GM19099 (cell line): ENCODE measurements around the gene ANKRD24.

ENCODE experiments used
- POLR2A ChIP-seq: IDR thresholded peaks from 3 replicates; pipeline ENCODE4 v1.6.1; 2011; ENCODE audit warnings: low read depth; ENCODE audit not compliant: insufficient read length; ENCODE audit errors: extremely low read depth

ANKRD24 gene

DNA sequence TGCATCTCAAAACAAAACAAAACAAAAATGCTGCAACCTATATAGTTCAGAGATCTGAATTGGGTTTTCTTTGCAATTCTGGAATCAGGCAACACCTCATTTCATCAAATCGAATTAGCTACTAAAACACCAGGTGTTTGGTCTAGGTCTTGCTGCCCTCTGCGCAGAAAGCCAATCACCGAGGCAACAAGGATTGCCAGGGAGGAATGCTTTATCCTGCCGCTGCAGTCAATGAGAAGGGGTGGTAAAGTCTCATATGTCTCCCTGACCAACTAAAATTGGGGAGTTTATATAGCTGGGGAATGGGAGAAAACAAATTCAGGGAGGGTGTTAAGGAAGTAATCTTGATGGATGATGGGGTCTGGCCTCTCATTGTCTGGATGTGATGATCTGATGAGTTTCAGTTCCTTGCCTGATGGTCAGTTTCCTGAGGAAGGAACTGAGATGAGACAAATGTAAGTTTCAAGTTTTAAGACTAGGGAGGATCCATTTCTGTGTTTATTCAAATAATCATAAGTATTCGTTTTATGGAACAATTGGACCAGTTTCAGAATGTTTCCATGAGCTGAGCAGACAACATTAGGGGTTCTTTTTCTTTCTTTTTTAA, 59.4 kb downstream of the ANKRD24 start:
- no peak for TF ChIP-seq POLR2A

DNA sequence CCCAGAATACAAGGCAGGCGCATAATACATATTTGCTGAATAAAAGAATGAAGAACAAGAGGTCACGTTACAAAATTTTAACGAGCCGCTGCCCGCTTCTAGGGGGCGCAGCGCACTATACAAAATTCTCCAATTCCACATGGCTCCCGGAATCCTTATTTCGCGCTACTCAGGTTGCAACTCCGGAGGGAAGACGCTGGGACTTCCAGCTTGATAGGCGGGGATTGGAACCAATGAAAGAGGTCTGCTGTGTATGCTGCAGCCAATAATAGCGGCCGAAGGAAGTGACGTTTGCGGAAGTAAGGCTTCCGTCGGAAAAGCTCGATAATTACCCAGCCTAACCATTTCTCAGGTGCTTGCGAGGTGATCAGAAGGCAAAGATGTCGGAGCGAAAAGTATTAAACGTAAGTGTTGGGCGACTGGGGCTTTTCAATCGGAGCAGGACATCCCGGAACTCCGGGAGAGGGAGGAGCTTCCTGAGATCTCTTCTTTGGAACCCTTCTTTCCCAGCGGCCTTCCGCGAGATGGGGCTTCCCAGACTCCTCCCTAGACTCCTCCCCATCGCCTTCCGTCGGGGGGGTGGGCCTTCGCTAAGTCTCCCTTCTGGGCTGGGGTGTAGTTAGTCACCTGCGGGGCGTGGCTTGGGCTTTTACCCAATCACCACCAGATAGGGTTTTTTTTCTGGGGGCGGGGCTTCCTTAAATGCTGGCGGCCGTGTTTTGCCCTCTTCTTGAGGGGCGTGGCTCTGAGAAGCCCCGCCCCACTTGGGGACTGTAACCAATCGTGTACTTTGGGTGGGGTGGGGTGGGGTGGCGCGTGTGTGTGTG, 64.5 kb downstream of the ANKRD24 start, which contains the start of gene YJU2:
YJU2 (plus strand) TSS at position 314 of the 827 bp plus-strand sequence; CDS start at position 381, 67 bp downstream.
- TF ChIP-seq POLR2A = peak; percentile 79

DNA sequence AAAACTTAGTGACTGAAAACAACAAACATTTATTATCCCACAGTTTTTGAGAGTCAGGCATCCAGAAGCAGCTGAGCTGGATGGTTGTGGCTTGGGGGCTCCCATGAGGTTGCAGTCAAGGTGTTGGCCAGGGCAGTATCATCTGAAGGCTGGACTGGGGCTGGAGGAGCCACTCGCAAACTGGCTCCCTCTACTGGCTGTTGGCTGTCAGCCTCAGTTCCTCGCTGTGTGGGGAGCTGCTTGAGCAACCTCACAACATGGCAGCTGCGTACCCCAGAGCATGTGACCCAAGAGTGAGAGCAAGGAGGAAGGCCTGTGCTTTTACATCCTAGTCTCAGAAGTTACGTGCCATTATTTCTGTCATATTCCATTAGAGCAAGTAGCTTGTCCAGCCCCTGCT, 74.1 kb downstream of the ANKRD24 start:
- no peak for TF ChIP-seq POLR2A

DNA sequence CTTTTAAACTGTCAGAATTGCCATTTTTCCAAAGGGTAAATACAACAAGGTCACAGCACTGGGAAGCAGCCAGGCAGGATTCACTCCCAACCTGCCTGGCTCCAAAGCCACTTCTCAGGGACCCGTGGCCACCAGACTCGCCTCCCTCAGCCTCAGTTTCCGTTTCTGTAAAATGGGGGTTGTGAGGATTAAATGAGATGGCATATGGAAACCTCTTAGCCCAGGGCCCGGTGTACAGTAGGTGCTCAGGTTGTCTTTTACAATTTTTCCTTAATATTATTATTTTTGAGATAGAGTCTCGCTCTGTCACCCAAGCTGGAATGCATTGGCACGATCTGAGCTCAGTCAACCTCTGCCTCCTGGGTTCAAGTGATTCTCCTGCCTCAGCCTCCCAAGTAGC, 74.5 kb downstream of the ANKRD24 start:
- TF ChIP-seq POLR2A = no peak

DNA sequence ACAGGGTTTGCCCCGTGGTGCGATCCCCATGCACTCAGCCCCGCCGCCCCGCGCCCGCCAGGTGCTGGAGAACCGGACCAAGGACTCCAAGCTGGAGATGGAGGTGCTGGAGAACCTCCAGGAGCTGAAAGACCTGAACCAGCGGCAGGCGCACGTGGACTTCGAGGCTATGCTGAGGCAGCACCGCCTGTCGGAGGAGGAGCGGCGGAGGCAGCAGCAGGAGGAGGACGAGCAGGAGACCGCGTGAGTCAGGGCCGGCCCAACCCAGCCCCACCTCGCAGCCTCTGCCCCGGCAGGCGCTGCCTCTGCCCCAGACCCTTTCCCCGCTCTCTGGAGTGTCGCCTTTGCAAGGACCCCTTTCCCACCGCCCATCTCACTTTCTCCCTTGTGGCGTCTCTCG, 75.7 kb downstream of the ANKRD24 start:
- no peak for TF ChIP-seq POLR2A

DNA sequence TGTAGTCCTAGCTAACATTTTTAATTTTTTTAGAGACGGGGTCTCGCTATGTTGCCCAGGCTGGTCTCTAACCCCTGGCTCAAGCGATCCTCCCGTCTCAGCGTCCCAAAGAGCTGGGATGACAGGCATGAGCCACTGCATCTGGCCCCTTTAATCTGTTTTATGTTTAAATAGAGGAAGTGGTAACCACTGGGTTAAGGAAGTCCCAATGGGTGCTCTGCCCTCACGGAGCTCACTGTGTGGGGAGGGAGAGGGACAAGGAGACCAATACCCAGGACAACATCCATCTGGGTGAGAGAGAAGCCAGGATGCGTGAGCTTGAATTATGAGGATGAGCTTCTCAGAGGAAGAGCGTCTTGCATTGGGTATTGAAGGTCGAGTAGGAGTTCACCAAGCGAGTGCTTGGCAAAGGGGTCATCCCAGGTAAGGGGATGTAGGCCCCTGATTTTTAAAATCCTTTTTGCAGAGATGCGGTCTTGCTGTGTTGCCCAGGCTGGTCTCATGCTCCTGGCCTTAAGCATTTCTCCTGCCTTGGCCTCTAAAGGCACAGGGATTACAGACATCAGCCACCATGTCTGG, 78.2 kb downstream of the ANKRD24 start:
- no peak for TF ChIP-seq POLR2A

DNA sequence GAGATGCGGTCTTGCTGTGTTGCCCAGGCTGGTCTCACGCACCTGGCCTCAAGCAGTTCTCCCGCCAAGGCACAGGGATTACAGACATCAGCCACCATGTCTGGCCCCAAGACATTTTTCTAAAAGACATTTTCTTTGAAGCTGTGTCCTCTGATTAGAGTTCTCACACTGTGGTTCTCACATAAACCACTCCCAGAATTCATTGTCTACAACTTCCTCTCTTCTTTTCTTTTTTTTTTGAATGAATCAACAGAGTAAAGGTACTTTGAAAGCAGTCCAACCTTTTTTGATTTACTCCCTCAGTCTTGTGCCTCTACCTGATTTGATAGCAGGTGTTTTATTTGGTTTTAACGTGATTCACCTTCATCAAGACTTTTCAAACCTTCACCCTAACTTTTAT, 82.3 kb downstream of the ANKRD24 start:
- no peak for TF ChIP-seq POLR2A

DNA sequence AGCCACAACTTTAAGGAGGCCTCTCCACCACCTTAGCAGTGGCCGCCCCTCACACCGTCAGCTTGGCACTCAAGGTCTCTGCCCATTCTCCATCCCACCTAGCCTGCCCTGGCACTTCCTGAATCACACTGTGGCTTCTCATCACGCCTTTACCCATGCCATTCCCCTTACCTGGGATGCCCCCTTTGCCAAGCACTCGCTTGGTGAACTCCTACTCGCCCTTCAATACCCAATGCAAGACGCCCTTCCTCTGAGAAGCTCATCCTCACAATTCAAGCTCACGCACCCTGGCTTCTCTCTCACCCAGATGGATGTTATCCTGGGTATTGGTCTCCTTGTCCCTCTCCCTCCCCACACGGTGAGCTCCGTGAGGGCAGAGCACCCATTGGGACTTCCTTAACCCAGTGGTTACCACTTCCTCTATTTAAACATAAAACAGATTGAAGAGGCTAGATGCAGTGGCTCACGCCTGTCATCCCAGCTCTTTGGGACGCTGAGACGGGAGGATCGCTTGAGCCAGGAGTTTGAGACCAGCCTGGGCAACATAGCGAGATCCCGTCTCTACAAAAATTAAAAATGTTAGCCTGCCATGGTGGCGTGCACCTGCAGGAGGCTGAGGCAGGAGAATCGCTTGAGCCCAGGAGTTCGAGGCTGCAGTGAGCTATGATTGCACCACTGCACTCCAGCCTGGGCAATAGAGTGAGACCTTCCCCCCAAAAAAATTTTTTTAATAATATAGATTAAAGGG, 83.9 kb downstream of the ANKRD24 start:
- TF ChIP-seq POLR2A = no peak

DNA sequence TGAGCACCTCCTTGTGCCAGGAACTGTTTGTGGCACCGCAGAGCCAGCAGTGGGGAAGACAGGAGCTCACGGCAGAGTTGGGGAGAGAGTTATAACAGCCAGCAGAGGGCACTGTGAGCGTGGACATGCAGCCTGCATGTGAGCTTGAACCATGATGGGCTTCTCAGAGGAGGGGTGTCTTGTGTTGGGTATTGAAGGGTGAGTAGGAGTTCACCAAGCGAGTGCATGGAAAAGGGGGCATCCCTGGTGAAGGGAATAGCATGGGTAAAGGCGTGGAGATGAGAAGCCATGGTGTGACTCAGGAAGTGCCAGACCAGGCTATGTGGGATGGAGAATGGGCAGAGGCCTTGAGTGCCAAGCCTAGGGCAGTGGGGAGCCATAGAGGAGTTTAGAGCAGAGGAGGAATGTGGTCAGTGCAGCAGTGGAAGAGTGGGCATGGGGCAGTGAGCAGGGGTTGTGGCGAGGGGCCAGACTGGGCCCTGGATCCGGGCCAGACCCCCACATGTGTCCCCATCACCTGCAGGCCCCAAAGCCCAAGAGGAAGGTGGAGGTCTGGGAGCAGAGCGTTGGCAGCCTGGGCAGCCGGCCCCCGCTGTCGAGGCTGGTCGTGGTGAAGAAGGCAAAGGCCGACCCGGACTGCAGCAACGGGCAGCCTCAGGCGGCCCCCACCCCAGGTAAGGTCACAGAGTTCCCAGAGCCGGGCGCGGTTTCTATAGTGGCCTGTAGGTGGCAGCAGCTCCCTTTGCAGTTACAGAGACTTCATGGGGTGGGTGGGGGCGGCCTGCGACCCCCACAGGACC, 84.8 kb downstream of the ANKRD24 start:
- no peak for TF ChIP-seq POLR2A

DNA sequence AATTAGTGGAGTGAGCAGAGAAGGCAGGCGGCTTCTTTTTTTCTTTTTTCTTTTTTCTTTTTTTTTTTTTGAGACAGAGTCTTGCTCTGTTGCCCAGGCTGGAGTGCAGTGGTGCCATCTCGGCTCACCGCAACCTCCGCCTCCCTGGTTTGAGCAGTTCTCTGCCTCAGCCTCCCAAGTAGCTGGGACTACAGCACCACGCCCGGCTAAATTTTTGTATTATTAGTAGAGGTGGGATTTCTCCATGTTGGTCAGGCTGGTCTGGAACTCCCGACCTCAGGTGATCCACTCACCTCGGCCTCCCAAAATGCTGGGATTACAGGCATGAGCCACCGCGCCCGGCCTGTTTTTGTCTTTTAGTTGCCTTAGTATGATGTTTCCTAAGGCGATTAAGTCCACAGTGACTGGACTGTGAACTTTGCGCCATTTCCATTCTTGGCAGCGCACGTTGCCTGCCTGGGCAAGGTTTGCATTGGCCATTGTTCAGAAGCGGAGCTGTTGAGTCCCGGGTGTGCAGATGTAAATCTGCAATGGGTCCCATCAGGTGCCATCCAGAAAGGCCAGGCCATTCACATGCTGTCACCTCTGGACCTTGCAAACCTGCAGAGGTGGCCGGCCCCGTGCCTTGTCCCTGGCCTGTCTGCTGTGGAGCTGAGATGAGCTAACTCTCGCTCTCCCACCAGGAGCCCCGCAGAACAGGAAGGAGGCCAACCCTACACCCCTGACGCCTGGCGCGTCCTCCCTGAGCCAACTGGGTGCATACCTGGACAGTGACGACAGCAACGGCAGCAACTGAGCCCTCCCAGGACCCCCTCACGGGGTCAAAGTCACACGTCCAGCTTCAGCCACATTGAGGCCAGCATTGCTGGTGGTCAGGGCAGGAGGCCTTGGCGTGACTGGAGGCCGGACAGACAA, 85.7 kb downstream of the ANKRD24 start:
- no peak for TF ChIP-seq POLR2A

DNA sequence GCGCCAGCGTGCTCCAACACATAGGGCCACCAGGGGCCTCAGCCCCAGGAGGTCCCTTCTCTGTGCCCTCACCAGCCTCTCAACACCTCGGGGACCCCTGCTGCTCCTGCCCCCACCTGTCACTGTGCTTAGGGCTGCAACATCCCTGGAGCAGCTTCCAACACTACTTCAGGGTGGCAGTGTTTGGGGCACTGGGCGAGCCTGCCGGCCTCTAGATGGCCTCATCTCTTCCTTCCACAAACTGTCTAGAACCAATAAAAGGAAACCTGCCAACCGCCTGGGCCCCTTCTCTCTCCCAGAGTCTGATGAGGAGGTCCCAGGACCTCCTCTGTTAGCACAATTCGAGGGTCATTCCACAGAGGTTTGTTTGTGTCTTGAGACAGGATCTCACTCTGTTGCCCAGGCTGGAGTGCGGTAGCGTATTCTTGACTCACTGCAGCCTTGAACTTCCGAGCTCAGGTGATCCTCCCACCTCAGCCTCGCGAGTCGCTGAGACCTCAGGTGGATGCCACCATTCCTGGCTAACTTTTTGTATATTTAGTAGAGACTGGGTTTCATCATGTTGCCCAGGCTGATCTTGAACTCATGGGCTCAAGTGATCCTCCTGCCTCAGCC, 86.4 kb downstream of the ANKRD24 start:
- no peak for TF ChIP-seq POLR2A

DNA sequence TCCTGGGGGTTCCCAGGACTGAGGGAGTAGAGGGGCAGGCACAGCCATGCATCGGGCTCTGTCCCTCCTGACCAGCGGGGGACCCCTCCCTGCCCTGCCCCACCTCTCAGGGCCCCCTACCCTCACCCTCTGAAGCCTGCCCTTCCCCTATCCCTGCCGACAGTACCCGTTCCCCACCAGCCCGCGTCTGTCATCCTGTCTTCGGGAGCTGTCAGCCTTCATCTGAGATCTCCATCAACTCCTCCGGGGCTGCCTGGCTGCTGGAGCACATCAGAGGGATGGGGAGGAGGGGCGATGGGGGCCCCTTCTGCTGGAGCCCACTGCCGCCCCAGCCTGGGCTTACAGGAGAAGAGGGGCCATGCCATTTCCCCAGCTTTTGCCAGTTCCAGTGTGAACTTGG, 90.4 kb downstream of the ANKRD24 start:
- no peak for TF ChIP-seq POLR2A
